ENCODE data around the gene CCDC85C.

CCDC85C gene

GRCh38 chr14:99506276-99506675 lies 97.7 kb downstream of the CCDC85C start:
- Histone ChIP-seq H3K27me3 (ENCODE audit: control insufficient read depth, insufficient read depth, low read length) (no peaks in the 10 kb centered on the region), H3K36me3 (ENCODE audit: control insufficient read depth, insufficient read depth, low read length) (peaks cover 14% of the 10 kb centered on the region), H3K4me3 (ENCODE audit: low read length) (no peak overlapping the region), H3K9ac (ENCODE audit: low read length) (no peak overlapping the region), H3K4me1 (ENCODE audit: control insufficient read depth, insufficient read depth, low read length) (no peaks in the 10 kb centered on the region), H3K9me3 (ENCODE audit: control insufficient read depth, low read length) (no peaks in the 10 kb centered on the region)

- no peaks in the 10 kb centered on the region for H3K4me1 ChIP-seq (ENCODE audit: control insufficient read depth, insufficient read depth, low read length)
- H3K27me3 ChIP-seq (ENCODE audit: control insufficient read depth, insufficient read depth, low read length) = no peaks in the 10 kb centered on the region
- no peaks in the 10 kb centered on the region for H3K9me3 ChIP-seq (ENCODE audit: control insufficient read depth, low read length)
- H3K9ac ChIP-seq (ENCODE audit: low read length) = no peak overlapping the region
- H3K4me3 ChIP-seq (ENCODE audit: low read length) = no peak overlapping the region
- H3K36me3 ChIP-seq (ENCODE audit: control insufficient read depth, insufficient read depth, low read length) = peaks cover 14% of the 10 kb centered on the region
Observed at GRCh38 chr14:99505089-99505488, 98.9 kb downstream of the CCDC85C start.

GRCh38 chr14:99503848-99504453 lies 100.1 kb downstream of the CCDC85C start:
- H3K27me3 ChIP-seq (ENCODE audit: control insufficient read depth, insufficient read depth, low read length) = no peaks in the 10 kb centered on the region
- no peaks in the 10 kb centered on the region for H3K4me1 ChIP-seq (ENCODE audit: control insufficient read depth, insufficient read depth, low read length)
- no peak overlapping the region for H3K4me3 ChIP-seq (ENCODE audit: low read length)
- no peaks in the 10 kb centered on the region for H3K9me3 ChIP-seq (ENCODE audit: control insufficient read depth, low read length)
- peaks cover 14% of the 10 kb centered on the region for H3K36me3 ChIP-seq (ENCODE audit: control insufficient read depth, insufficient read depth, low read length)
- no peak overlapping the region for H3K9ac ChIP-seq (ENCODE audit: low read length)

GRCh38 chr14:99502989-99503421 lies 101.0 kb downstream of the CCDC85C start:
- no peaks in the 10 kb centered on the region for H3K27me3 ChIP-seq (ENCODE audit: control insufficient read depth, insufficient read depth, low read length)

GRCh38 chr14:99497894-99498293 lies 106.1 kb downstream of the CCDC85C start:
- Histone ChIP-seq H3K27me3 (ENCODE audit: control insufficient read depth, insufficient read depth, low read length) (no peaks in the 10 kb centered on the region), H3K9ac (ENCODE audit: low read length) (no peak overlapping the region), H3K4me1 (ENCODE audit: control insufficient read depth, insufficient read depth, low read length) (no peaks in the 10 kb centered on the region), H3K4me3 (ENCODE audit: low read length) (no peak overlapping the region), H3K36me3 (ENCODE audit: control insufficient read depth, insufficient read depth, low read length) (peaks cover 14% of the 10 kb centered on the region), H3K9me3 (ENCODE audit: control insufficient read depth, low read length) (no peaks in the 10 kb centered on the region)

More at GRCh38 chr14:99502989-99503421, 101.0 kb downstream of the CCDC85C start:
- Histone ChIP-seq H3K9ac (ENCODE audit: low read length) (no peak overlapping the region), H3K36me3 (ENCODE audit: control insufficient read depth, insufficient read depth, low read length) (peaks cover 10% of the 10 kb centered on the region), H3K4me1 (ENCODE audit: control insufficient read depth, insufficient read depth, low read length) (no peaks in the 10 kb centered on the region), H3K9me3 (ENCODE audit: control insufficient read depth, low read length) (no peaks in the 10 kb centered on the region), H3K4me3 (ENCODE audit: low read length) (no peak overlapping the region)

GRCh38 chr14:99497341-99497740 lies 106.7 kb downstream of the CCDC85C start:
- H3K9me3 ChIP-seq (ENCODE audit: control insufficient read depth, low read length) = no peaks in the 10 kb centered on the region
- H3K4me1 ChIP-seq (ENCODE audit: control insufficient read depth, insufficient read depth, low read length) = no peaks in the 10 kb centered on the region
- no peaks in the 10 kb centered on the region for H3K27me3 ChIP-seq (ENCODE audit: control insufficient read depth, insufficient read depth, low read length)
- H3K4me3 ChIP-seq (ENCODE audit: low read length) = no peak overlapping the region
- H3K9ac ChIP-seq (ENCODE audit: low read length) = no peak overlapping the region
- H3K36me3 ChIP-seq (ENCODE audit: control insufficient read depth, insufficient read depth, low read length) = peaks cover 12% of the 10 kb centered on the region

GRCh38 chr14:99484106-99484505 lies 119.9 kb downstream of the CCDC85C start:
- Histone ChIP-seq H3K27me3 (ENCODE audit: control insufficient read depth, insufficient read depth, low read length) (no peaks in the 10 kb centered on the region), H3K4me3 (ENCODE audit: low read length) (no peak overlapping the region), H3K9me3 (ENCODE audit: control insufficient read depth, low read length) (no peaks in the 10 kb centered on the region), H3K4me1 (ENCODE audit: control insufficient read depth, insufficient read depth, low read length) (peaks cover 7% of the 10 kb centered on the region), H3K36me3 (ENCODE audit: control insufficient read depth, insufficient read depth, low read length) (no peaks in the 10 kb centered on the region), H3K9ac (ENCODE audit: low read length) (no peak overlapping the region)

GRCh38 chr14:99481745-99482099 lies 122.3 kb downstream of the CCDC85C start:
- Histone ChIP-seq H3K4me1 (ENCODE audit: control insufficient read depth, insufficient read depth, low read length) (peaks cover 15% of the 10 kb centered on the region), H3K36me3 (ENCODE audit: control insufficient read depth, insufficient read depth, low read length) (no peaks in the 10 kb centered on the region), H3K9ac (ENCODE audit: low read length) (peak overlapping the region; percentile 92), H3K9me3 (ENCODE audit: control insufficient read depth, low read length) (no peaks in the 10 kb centered on the region), H3K4me3 (ENCODE audit: low read length) (peak overlapping the region; percentile 71), H3K27me3 (ENCODE audit: control insufficient read depth, insufficient read depth, low read length) (no peaks in the 10 kb centered on the region)

- H3K9ac ChIP-seq (ENCODE audit: low read length) = peak within 1 kb of the TSS; percentile 92
- no peaks in the 10 kb centered on the region for H3K9me3 ChIP-seq (ENCODE audit: control insufficient read depth, low read length)
- peak within 1 kb of the TSS; percentile 71 for H3K4me3 ChIP-seq (ENCODE audit: low read length)
- H3K27me3 ChIP-seq (ENCODE audit: control insufficient read depth, insufficient read depth, low read length) = no peaks in the 10 kb centered on the region
- H3K4me1 ChIP-seq (ENCODE audit: control insufficient read depth, insufficient read depth, low read length) = peaks cover 15% of the 10 kb centered on the region
- H3K36me3 ChIP-seq (ENCODE audit: control insufficient read depth, insufficient read depth, low read length) = no peaks in the 10 kb centered on the region
Observed at GRCh38 chr14:99480917-99481744, 122.9 kb downstream of the CCDC85C start, which contains the start of gene CCNK. CCNK (plus strand) TSS chr14:99481409; CDS start chr14:99492678, 11,269 bp downstream.

GRCh38 chr14:99479906-99480869 lies 123.8 kb downstream of the CCDC85C start, which contains the start of gene SETD3:
SETD3 (minus strand) TSS chr14:99480859; CDS start chr14:99465805, 15,054 bp downstream.
- Histone ChIP-seq H3K36me3 (ENCODE audit: control insufficient read depth, insufficient read depth, low read length) (no peaks in the 10 kb centered on the region), H3K4me3 (ENCODE audit: low read length) (peak within 1 kb of the TSS; percentile 71), H3K9ac (ENCODE audit: low read length) (peak within 1 kb of the TSS; percentile 92), H3K9me3 (ENCODE audit: control insufficient read depth, low read length) (no peaks in the 10 kb centered on the region), H3K4me1 (ENCODE audit: control insufficient read depth, insufficient read depth, low read length) (peaks cover 21% of the 10 kb centered on the region), H3K27me3 (ENCODE audit: control insufficient read depth, insufficient read depth, low read length) (no peaks in the 10 kb centered on the region)

GRCh38 chr14:99479160-99479905 lies 124.7 kb downstream of the CCDC85C start:
- no peaks in the 10 kb centered on the region for H3K9me3 ChIP-seq (ENCODE audit: control insufficient read depth, low read length)
- peak overlapping the region; percentile 64 for H3K9ac ChIP-seq (ENCODE audit: low read length)
- no peaks in the 10 kb centered on the region for H3K36me3 ChIP-seq (ENCODE audit: control insufficient read depth, insufficient read depth, low read length)
- no peaks in the 10 kb centered on the region for H3K27me3 ChIP-seq (ENCODE audit: control insufficient read depth, insufficient read depth, low read length)
- H3K4me1 ChIP-seq (ENCODE audit: control insufficient read depth, insufficient read depth, low read length) = peaks cover 24% of the 10 kb centered on the region
- peak overlapping the region; percentile 48 for H3K4me3 ChIP-seq (ENCODE audit: low read length)

Data from mucosa of stomach (tissue), 1 donor.